HG02884 (cell line): ENCODE results near the gene RHEB.

Experiments used
- ATAC-seq: cut with Tn5 transposase; IDR thresholded peaks from one replicate; pipeline ENCODE4 v1.9.1; 2021; ENCODE audit warnings: mild to moderate bottlenecking, moderate library complexity; ENCODE audit not compliant: unreplicated experiment

Gene RHEB

GRCh38 chr7:151422212-151422611, 97.5 kb downstream of the RHEB start:
- no peak for ATAC-seq

DNA sequence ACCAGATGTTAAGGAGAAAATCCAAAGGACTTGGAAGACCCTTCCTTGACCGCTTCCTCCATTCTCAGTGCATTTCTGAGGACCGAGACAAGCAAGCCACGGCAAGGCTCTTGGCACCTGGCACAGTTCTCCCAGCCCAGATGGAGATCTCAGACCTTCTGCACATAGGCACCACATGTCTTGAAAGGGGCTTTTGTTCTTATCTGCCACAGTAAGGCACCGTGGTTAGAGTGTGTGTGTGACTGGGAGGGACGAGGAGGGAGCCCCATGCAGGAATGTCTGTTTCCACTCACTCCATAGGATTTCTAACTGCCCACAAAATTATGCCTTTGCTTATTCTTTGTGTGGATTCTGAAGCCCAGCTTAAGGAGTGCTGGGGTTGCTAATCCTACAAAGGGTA, 99.6 kb downstream of the RHEB start:
- ATAC-seq = no peak

- no peak for ATAC-seq
Measured at GRCh38 chr7:151416941-151417315, 102.8 kb downstream of the RHEB start.

GRCh38 chr7:151416112-151416940, 103.4 kb downstream of the RHEB start:
- no peak for ATAC-seq
